SU-DHL-6 (cell line): ENCODE data around the gene SLCO4A1.

Source experiments
- H2AFZ ChIP-seq: fragments of 200-600 bp; sonication (generic); 2 replicates; pipeline ENCODE4 v1.6.1; 2014; ENCODE audit warnings: low read depth, mild to moderate bottlenecking, moderate library complexity, mixed read lengths, antibody characterized with exemption, low read length; ENCODE audit not compliant: severe bottlenecking
- H3F3A ChIP-seq: fragments of 200-600 bp; shearing (Covaris generic); 2 replicates; pipeline ENCODE4 v1.6.0; 2016; ENCODE audit warnings: antibody characterized with exemption, mild to moderate bottlenecking; ENCODE audit not compliant: insufficient read depth
- H3K27ac ChIP-seq: fragments of 200-600 bp; sonication (generic); 2 replicates; pipeline ENCODE4 v1.5.1; 2016; ENCODE audit warnings: low read depth, mild to moderate bottlenecking, low read length, moderate library complexity, mixed read lengths
- H3K27me3 ChIP-seq: fragments of 200-600 bp; sonication (generic), shearing (Covaris generic); 2 replicates; pipeline ENCODE4 v1.6.0; 2014; ENCODE audit warnings: mild to moderate bottlenecking, low read length
- H3K36me3 ChIP-seq: fragments of 200-600 bp; sonication (generic); 2 replicates; pipeline ENCODE4 v1.6.1; 2014; ENCODE audit warnings: mild to moderate bottlenecking, low read length, mixed read lengths
- H3K4me2 ChIP-seq: fragments of 300-600, 200-600 bp; shearing (Covaris generic), sonication (generic); 2 replicates; pipeline ENCODE4 v1.6.0; 2014; ENCODE audit warnings: low read length, low read depth, mild to moderate bottlenecking; ENCODE audit not compliant: poor library complexity, severe bottlenecking
- H3K4me3 ChIP-seq: fragments of 200-600 bp; sonication (generic); 2 replicates; pipeline ENCODE4 v1.5.1; 2014; ENCODE audit warnings: antibody characterized with exemption, low read length, mild to moderate bottlenecking, mixed read lengths; ENCODE audit not compliant: insufficient read depth, poor library complexity, severe bottlenecking
- H3K79me2 ChIP-seq: fragments of 200-600 bp; sonication (generic); 2 replicates; pipeline ENCODE4 v1.6.1; 2014; ENCODE audit warnings: mild to moderate bottlenecking, low read length, moderate library complexity; ENCODE audit not compliant: insufficient read depth
- H3K9ac ChIP-seq: fragments of 200-600 bp; sonication (generic); 2 replicates; pipeline ENCODE4 v1.7.0; 2014; ENCODE audit warnings: mild to moderate bottlenecking, low read length
- H3K9me2 ChIP-seq: fragments of 200-600 bp; sonication (generic); replicated peaks from 2 replicates; pipeline ENCODE4 v1.6.1; 2014; ENCODE audit warnings: low read length; ENCODE audit not compliant: insufficient read depth
- H3K9me3 ChIP-seq: fragments of 200-600 bp; sonication (generic); 2 replicates; pipeline ENCODE4 v1.6.1; 2014; ENCODE audit warnings: low read length, mixed read lengths; ENCODE audit not compliant: insufficient read depth
- H4K20me1 ChIP-seq: fragments of 200-600 bp; sonication (generic); 2 replicates; pipeline ENCODE4 v1.6.1; 2014; ENCODE audit warnings: low read depth, mild to moderate bottlenecking, antibody characterized with exemption, low read length, moderate library complexity, mixed read lengths
- EZH2phosphoT487 ChIP-seq: fragments of 200-600 bp; sonication (generic), shearing (Covaris generic); conservative IDR thresholded peaks from 2 replicates; pipeline ENCODE4 v1.6.1; 2018; ENCODE audit warnings: mild to moderate bottlenecking, antibody characterized with exemption, low read length, moderate library complexity, mixed read lengths
- TF ChIP-seq, protein P1 (sequence below): fragments of 200-600 bp; sonication (generic); IDR thresholded peaks from one replicate; pipeline ENCODE4 v1.5.1; 2017; ENCODE audit warnings: antibody characterized with exemption, mild to moderate bottlenecking, low read length, moderate library complexity; ENCODE audit not compliant: insufficient read depth, poor library complexity, severe bottlenecking

SLCO4A1 gene

DNA sequence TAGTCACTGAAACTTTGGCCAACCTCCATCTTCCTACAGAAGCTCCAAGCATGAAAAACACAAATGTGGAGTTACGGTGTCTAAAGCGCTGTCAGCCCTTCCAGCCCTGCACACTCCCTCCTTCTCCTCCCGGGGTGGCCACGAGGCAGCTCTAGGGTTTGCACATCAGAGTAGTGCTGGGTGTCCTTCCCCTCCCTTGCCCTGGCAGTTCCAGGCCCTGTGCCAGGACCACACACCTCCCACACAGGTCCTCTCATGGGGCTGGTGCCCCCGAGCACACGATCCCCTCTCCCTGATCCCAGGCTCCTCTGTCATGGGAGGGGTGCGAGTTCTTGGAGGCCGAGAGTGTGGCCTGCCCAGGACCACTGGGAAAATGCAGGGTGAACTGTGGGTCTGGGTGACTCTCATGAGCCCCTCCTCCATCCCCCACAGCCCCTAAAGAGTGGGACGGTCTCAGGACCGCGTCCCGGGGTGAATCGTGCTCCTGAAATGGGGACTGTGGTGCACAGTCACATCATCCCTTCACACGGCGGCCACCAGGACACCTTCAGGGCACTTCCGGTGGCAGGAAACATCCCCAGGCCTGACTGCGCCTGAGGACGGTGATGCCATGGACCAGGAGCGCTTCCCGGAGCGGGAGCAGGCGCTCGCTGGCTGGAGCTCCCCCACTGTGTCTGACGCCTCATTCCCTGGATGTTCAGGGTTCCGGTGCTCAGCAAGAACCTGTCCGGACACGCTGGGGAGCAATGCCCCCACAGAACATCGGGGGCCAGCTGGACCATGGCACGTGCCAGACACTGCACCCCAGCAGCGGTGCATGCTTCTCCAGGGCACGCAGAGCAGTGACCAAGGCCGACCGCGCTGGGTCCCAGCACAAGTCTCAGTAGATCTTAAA lies 42.8 kb upstream of the SLCO4A1 start:
- Histone ChIP-seq H3K4me2 (no peak overlapping the region), H3K27ac (no peak overlapping the region), H2AFZ (no peak overlapping the region), H3K4me3 (no peak overlapping the region), H3F3A (no peaks in the 10 kb centered on the region), H3K9me2 (no peaks in the 10 kb centered on the region), H3K36me3 (no peaks in the 10 kb centered on the region), H3K27me3 (no peaks in the 10 kb centered on the region; the same call in 1 of the 2 replicates), H3K9me3 (no peaks in the 10 kb centered on the region), H3K9ac (no peak overlapping the region), H4K20me1 (no peaks in the 10 kb centered on the region), H3K79me2 (no peaks in the 10 kb centered on the region)
- TF ChIP-seq, protein P1, sequence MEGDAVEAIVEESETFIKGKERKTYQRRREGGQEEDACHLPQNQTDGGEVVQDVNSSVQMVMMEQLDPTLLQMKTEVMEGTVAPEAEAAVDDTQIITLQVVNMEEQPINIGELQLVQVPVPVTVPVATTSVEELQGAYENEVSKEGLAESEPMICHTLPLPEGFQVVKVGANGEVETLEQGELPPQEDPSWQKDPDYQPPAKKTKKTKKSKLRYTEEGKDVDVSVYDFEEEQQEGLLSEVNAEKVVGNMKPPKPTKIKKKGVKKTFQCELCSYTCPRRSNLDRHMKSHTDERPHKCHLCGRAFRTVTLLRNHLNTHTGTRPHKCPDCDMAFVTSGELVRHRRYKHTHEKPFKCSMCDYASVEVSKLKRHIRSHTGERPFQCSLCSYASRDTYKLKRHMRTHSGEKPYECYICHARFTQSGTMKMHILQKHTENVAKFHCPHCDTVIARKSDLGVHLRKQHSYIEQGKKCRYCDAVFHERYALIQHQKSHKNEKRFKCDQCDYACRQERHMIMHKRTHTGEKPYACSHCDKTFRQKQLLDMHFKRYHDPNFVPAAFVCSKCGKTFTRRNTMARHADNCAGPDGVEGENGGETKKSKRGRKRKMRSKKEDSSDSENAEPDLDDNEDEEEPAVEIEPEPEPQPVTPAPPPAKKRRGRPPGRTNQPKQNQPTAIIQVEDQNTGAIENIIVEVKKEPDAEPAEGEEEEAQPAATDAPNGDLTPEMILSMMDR: no peak
- TF ChIP-seq EZH2phosphoT487: no peak

DNA sequence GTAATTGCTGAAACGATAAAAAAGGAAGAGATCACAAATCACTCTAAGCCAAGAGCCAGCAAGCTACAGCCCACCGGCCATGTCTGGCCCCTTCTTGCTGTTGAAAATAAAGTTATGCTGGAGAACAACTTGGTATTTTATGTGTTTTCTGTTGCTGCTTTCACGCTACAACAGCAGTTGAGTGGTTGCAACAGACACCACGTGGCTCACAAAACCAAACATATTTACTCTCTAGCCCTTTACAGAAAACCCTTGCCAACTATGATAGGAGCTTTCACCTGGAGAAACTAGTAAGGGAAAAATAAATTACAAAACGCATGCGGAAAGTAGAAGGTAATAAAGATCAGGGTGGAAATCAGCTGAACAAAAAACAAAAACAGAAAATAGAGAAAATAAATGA lies 41.1 kb upstream of the SLCO4A1 start:
- no peak for TF ChIP-seq EZH2phosphoT487
- TF ChIP-seq, protein P1: no peak
- H3K9me2 ChIP-seq: no peaks in the 10 kb centered on the region
- no peaks in the 10 kb centered on the region for H3K36me3 ChIP-seq
- no peak overlapping the region for H3K9ac ChIP-seq
- H3K4me2 ChIP-seq: no peak overlapping the region
- no peaks in the 10 kb centered on the region for H3F3A ChIP-seq
- H4K20me1 ChIP-seq: no peaks in the 10 kb centered on the region
- no peaks in the 10 kb centered on the region for H3K9me3 ChIP-seq
- H2AFZ ChIP-seq: no peak overlapping the region
- H3K4me3 ChIP-seq: no peak overlapping the region
- H3K27ac ChIP-seq: no peak overlapping the region
- no peaks in the 10 kb centered on the region; the same call in 1 of the 2 replicates for H3K27me3 ChIP-seq
- no peaks in the 10 kb centered on the region for H3K79me2 ChIP-seq

DNA sequence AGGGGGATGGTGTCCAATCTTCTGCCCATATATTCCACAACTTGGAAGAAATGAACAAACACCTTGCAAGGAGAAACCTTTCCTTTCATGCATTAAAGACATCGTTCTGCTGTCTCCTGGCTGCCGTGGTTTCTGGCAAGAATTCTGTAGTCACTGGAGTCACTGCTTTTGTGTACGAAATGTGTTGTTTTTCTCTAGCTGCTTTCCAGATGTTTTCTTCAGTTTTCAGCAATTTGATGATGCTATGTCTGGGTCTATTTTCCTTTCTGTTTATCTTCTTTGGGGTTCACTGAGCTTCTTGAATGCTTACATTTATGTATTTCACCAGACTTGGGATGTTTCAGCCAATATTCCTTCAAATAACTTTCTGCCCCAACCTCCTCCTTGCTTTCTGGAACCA lies 40.6 kb upstream of the SLCO4A1 start:
- Histone ChIP-seq H3K9me2 (no peaks in the 10 kb centered on the region), H3K9me3 (no peaks in the 10 kb centered on the region), H4K20me1 (no peaks in the 10 kb centered on the region), H3K27me3 (no peaks in the 10 kb centered on the region; the same call in 1 of the 2 replicates), H3K4me2 (no peak overlapping the region), H3F3A (no peaks in the 10 kb centered on the region), H2AFZ (no peak overlapping the region), H3K27ac (no peak overlapping the region), H3K9ac (no peak overlapping the region), H3K4me3 (no peak overlapping the region), H3K79me2 (no peaks in the 10 kb centered on the region), H3K36me3 (no peaks in the 10 kb centered on the region)
- TF ChIP-seq EZH2phosphoT487: no peak
- TF ChIP-seq, protein P1: no peak
